Inflammatory macrophage treated with lipopolysaccharide for 4 hours (primary cell): ENCODE data around the gene TMEM235.

Experiments used
- DNase-seq: peaks from one replicate; pipeline ENCODE4 v3.0.0-alpha.2; 2020

Gene TMEM235

GRCh38 chr17:78255953-78256706, 24.7 kb downstream of the TMEM235 start:
- no peak for DNase-seq

GRCh38 chr17:78256707-78257591, 25.5 kb downstream of the TMEM235 start:
- no peak for DNase-seq

GRCh38 chr17:78257810-78258322, 26.4 kb downstream of the TMEM235 start:
- no peak for DNase-seq

- peak; percentile 50 for DNase-seq
Observed at GRCh38 chr17:78258323-78259191, 27.1 kb downstream of the TMEM235 start.

GRCh38 chr17:78259192-78259554, 27.7 kb downstream of the TMEM235 start:
- no peak for DNase-seq

- DNase-seq: peak; percentile 64
Observed at GRCh38 chr17:78263063-78263735, 31.8 kb downstream of the TMEM235 start.

GRCh38 chr17:78263736-78264340, 32.4 kb downstream of the TMEM235 start:
- DNase-seq: no peak

- DNase-seq: no peak
Observed at GRCh38 chr17:78264590-78264989, 33.2 kb downstream of the TMEM235 start.

- DNase-seq: no peak
Observed at GRCh38 chr17:78265121-78265520, 33.7 kb downstream of the TMEM235 start.

- no peak for DNase-seq
Observed at GRCh38 chr17:78266231-78266631, 34.8 kb downstream of the TMEM235 start.

- no peak for DNase-seq
Observed at GRCh38 chr17:78266771-78267170, 35.3 kb downstream of the TMEM235 start.

- DNase-seq: no peak
Observed at GRCh38 chr17:78267253-78268073, 36.0 kb downstream of the TMEM235 start.

GRCh38 chr17:78268191-78268874, 36.9 kb downstream of the TMEM235 start:
- DNase-seq: no peak

GRCh38 chr17:78268951-78269905, 37.8 kb downstream of the TMEM235 start:
- DNase-seq: no peak

GRCh38 chr17:78269955-78270381, 38.5 kb downstream of the TMEM235 start:
- DNase-seq: no peak

GRCh38 chr17:78271419-78272170, 40.2 kb downstream of the TMEM235 start:
- no peak for DNase-seq

GRCh38 chr17:78272181-78272913, 40.9 kb downstream of the TMEM235 start:
- DNase-seq: peak; percentile 58

GRCh38 chr17:78272914-78273258, 41.5 kb downstream of the TMEM235 start:
- no peak for DNase-seq
